Activated T-helper 17 cell treated with anti-CD3 and anti-CD28 coated beads, Interleukin-2, amount 50 U/mL, for 72 hours (primary cell): ENCODE data around the gene MALT1. TPM values are rescaled to one million over a fixed set of nuclear protein-coding genes. Genes with fewer than 3 reads are reported as not detected.

Experiments used
- ATAC-seq: fragments of 150-1000 bp; cut with Tn5 transposase; replicated peaks from 2 replicates; pipeline ENCODE4 v1.10.0; 2021; ENCODE audit warnings: mild to moderate bottlenecking, moderate library complexity
- H3K27ac Mint-ChIP-seq: one replicate; pipeline ENCODE4 v1.8.0; 2022; ENCODE audit warnings: mixed read lengths
- H3K27me3 Mint-ChIP-seq: one replicate; pipeline ENCODE4 v1.8.0; 2022; ENCODE audit warnings: mixed read lengths
- H3K36me3 Mint-ChIP-seq: one replicate; pipeline ENCODE4 v1.8.0; 2022; ENCODE audit warnings: low read depth, mild to moderate bottlenecking, mixed read lengths
- H3K4me1 Mint-ChIP-seq: one replicate; pipeline ENCODE4 v1.8.0; 2022; ENCODE audit warnings: mixed read lengths
- H3K4me3 Mint-ChIP-seq: one replicate; pipeline ENCODE4 v1.8.0; 2022; ENCODE audit warnings: mild to moderate bottlenecking, mixed read lengths
- H3K9me3 Mint-ChIP-seq: one replicate; pipeline ENCODE4 v1.8.0; 2022; ENCODE audit warnings: mixed read lengths
- total RNA-seq, 2 donors: library from RNA; stranded (reverse); gene quantifications; one replicate each; pipeline ENCODE4 v1.2.3, GENCODE V29; 2022

Gene MALT1
- total RNA-seq, 2 donors from 2014 or later: 45.3 to 92.3 TPM

DNA sequence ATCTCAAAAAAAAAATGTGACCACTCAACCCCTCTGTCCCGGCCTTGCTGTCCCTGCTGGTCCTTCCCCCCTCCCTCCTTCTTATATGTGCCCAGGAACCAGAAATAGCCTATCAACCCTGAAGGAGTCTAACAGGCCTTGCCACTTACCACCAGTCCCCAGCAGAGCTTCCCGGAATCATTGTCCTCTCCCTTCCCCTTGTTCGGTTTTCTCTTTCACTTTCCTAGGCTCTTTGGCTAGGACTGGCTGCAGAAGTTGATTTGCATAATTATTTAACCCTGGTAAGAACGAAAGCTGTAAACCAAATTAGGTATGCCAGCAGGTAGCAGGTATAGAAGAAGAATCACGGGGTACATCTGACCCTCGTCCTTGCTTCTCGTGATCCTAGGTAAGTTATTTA, 120.8 kb downstream of the MALT1 start:
- no peak for ATAC-seq
- H3K9me3 Mint-ChIP-seq: no peaks in the 10 kb centered on the region
- peaks cover 10% of the 10 kb centered on the region for H3K27me3 Mint-ChIP-seq
- H3K27ac Mint-ChIP-seq: no peak overlapping the region
- no peaks in the 10 kb centered on the region for H3K4me1 Mint-ChIP-seq
- no peak overlapping the region for H3K4me3 Mint-ChIP-seq
- H3K36me3 Mint-ChIP-seq: no peaks in the 10 kb centered on the region

DNA sequence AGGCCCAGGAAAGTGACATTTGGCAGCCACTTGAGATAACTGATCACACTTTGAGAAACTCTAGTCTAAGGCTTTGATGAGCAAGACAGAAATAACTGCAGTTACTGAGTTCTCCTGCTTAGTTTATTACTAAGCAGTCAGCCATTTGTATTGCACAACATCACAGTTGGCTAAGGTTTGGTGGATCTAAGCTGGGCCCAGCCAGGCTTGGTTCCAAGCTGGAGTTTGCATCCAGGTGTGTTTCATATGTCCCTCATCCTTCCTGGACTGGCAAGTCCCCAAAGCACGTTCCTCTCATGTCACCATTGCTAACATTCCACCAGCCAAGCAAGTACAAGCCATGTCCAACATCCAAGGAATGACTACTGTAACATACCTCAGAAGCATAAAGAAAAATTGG, 122.1 kb downstream of the MALT1 start:
- Mint-ChIP-seq H3K27me3 (peaks cover 5% of the 10 kb centered on the region), H3K4me3 (no peak overlapping the region), H3K27ac (no peak overlapping the region), H3K9me3 (no peaks in the 10 kb centered on the region), H3K36me3 (no peaks in the 10 kb centered on the region), H3K4me1 (no peaks in the 10 kb centered on the region)
- ATAC-seq: no peak

DNA sequence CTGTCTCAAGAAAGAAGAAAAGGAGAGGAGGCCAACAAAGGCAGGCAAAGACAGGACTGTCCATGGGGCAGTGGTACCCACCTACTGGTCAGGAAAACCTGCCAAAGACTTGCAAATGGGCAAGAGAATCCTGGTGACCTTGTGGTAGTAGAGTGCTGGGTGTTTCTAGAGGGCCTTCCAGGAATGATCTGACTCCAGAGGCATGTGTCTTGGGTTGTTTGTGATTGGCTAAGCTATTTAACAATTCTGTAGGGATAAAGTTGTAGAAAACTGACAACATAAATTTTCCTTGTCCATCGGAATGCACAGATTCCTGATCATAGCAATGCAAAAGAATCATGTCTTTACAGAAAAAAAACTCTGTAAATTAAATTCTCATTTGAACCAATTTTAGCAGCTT, 125.0 kb downstream of the MALT1 start:
- H3K4me3 Mint-ChIP-seq: no peak overlapping the region
- ATAC-seq: no peak
- H3K27me3 Mint-ChIP-seq: peaks cover 4% of the 10 kb centered on the region
- no peaks in the 10 kb centered on the region for H3K36me3 Mint-ChIP-seq
- H3K4me1 Mint-ChIP-seq: no peaks in the 10 kb centered on the region
- H3K27ac Mint-ChIP-seq: no peak overlapping the region
- H3K9me3 Mint-ChIP-seq: no peaks in the 10 kb centered on the region

DNA sequence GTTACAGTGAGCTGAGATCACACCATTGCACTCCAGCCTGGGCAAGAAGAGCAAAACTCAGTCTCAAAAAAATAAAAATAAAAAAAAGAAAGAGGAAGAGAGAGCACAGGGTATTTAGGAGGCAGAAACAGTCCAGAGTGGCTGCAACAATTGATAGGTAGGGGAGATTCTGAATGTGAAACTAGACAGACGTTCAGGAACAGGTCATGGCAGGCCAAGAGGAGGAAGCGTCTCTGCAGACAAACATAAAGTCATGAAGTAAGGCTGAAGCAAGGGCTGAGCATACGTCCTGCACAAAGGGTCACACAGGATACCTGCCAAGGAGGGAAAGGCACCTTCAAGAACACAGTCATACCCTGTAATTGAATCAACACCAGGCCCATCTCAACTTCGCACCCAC, 129.3 kb downstream of the MALT1 start:
- Mint-ChIP-seq H3K27ac (no peak overlapping the region), H3K4me1 (no peaks in the 10 kb centered on the region), H3K27me3 (peaks cover 3% of the 10 kb centered on the region), H3K36me3 (no peaks in the 10 kb centered on the region), H3K4me3 (no peak overlapping the region), H3K9me3 (no peaks in the 10 kb centered on the region)
- no peak for ATAC-seq

DNA sequence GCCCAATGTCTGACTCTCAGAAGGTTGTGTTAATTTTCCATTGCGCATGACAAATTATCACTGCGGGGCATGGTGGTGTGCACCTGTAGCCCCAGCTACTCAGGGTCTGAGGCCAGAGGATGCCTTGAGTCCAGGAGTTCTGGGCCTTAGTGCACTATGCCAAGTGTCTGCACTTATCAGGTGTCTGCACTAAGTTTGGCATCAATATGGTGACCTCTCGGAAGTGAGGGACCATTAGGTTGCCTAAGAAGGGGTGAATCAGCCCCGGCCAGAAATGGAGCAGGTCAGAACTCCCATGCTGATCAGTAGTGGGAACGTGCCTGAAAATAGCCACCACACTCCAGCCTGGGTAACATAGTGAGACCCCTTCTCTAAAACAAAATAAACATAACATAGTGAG, 131.7 kb downstream of the MALT1 start:
- no peaks in the 10 kb centered on the region for H3K4me1 Mint-ChIP-seq
- no peak overlapping the region for H3K27ac Mint-ChIP-seq
- no peak for ATAC-seq
- no peaks in the 10 kb centered on the region for H3K9me3 Mint-ChIP-seq
- H3K27me3 Mint-ChIP-seq: peaks cover 8% of the 10 kb centered on the region
- no peaks in the 10 kb centered on the region for H3K36me3 Mint-ChIP-seq
- no peak overlapping the region for H3K4me3 Mint-ChIP-seq

DNA sequence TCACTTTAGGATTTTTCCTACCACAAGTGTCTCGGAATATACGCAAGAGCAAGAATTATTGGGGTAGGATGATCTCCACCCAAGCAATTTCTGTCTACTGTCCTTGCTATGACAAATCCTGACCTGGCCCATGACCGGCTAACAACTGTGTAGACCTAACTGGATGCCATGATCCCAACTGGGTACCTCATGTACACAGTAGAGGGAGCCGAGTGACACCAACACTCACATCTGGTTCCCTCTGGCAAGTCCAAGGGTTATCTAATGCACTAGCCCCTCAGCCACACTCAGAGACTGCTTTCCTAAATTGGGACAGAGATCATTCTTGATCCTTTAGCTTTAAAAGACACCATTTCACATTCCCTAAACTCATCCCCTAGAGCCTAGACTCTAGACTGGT, 132.7 kb downstream of the MALT1 start:
- Mint-ChIP-seq H3K27ac (no peak overlapping the region), H3K4me3 (no peak overlapping the region), H3K4me1 (no peaks in the 10 kb centered on the region), H3K27me3 (peaks cover 12% of the 10 kb centered on the region), H3K9me3 (no peaks in the 10 kb centered on the region), H3K36me3 (no peaks in the 10 kb centered on the region)
- ATAC-seq: no peak

Other genes with a start within 250 kb of the MALT1 start
- gene ALPK2, start 42.4 kb upstream of the MALT1 start, total RNA-seq: 1 to 10 TPM in 1 of 2 donors, under 1 TPM in 1; 0.65 to 2.6 TPM
- gene ZNF532, start 193.4 kb downstream of the MALT1 start, total RNA-seq: 10 to 100 TPM in 1 of 2 donors, 1 to 10 TPM in 1; 8.6 to 11.8 TPM